Glomerular visceral epithelial cell (primary cell): ENCODE measurements around the gene SF3B1.
A peak's percentile ranks its signal among the peaks of the same experiment; 100 is the strongest.
"Not testable (repeated sequence)": the region's sequence is repeated elsewhere in the genome, so short reads cannot be mapped to it uniquely, and the experiment has no call there.

ENCODE experiments used
- DNase-seq: peaks from one replicate; pipeline ENCODE4 v3.0.0-alpha.2; 2016; ENCODE audit errors: extremely low spot score

SF3B1 gene

GRCh38 chr2:197378494-197379307 lies 56.1 kb downstream of the SF3B1 start:
- peak; percentile 58 for DNase-seq

- DNase-seq, result no peak
Measured at GRCh38 chr2:197378086-197378485, 56.7 kb downstream of the SF3B1 start.

GRCh38 chr2:197377670-197378069 lies 57.2 kb downstream of the SF3B1 start:
- DNase-seq, result no peak

GRCh38 chr2:197372592-197372991 lies 62.2 kb downstream of the SF3B1 start:
- DNase-seq, result no peak

GRCh38 chr2:197370664-197371063 lies 64.2 kb downstream of the SF3B1 start:
- DNase-seq, result not testable (repeated sequence)

GRCh38 chr2:197369933-197370320 lies 64.9 kb downstream of the SF3B1 start:
- peak; percentile 18 for DNase-seq

GRCh38 chr2:197369228-197369932 lies 65.4 kb downstream of the SF3B1 start:
- DNase-seq, result no peak

GRCh38 chr2:197368412-197368811 lies 66.4 kb downstream of the SF3B1 start:
- no peak for DNase-seq

GRCh38 chr2:197363998-197364397 lies 70.8 kb downstream of the SF3B1 start:
- no peak for DNase-seq

GRCh38 chr2:197360744-197361156 lies 74.1 kb downstream of the SF3B1 start:
- DNase-seq, result peak; percentile 18

- DNase-seq, result no peak
Measured at GRCh38 chr2:197359859-197360258, 75.0 kb downstream of the SF3B1 start.

GRCh38 chr2:197358931-197359330 lies 75.9 kb downstream of the SF3B1 start:
- no peak for DNase-seq

- DNase-seq, result no peak
Measured at GRCh38 chr2:197357986-197358385, 76.8 kb downstream of the SF3B1 start.

- DNase-seq, result no peak
Measured at GRCh38 chr2:197356136-197356535, 78.7 kb downstream of the SF3B1 start.

GRCh38 chr2:197354169-197354558 lies 80.7 kb downstream of the SF3B1 start:
- no peak for DNase-seq

GRCh38 chr2:197353393-197354168 lies 81.2 kb downstream of the SF3B1 start:
- DNase-seq, result no peak

GRCh38 chr2:197349699-197350098 lies 85.1 kb downstream of the SF3B1 start:
- DNase-seq, result no peak

GRCh38 chr2:197348721-197349360 lies 86.0 kb downstream of the SF3B1 start:
- DNase-seq, result no peak

GRCh38 chr2:197345846-197346370 lies 88.9 kb downstream of the SF3B1 start:
- no peak for DNase-seq

GRCh38 chr2:197343968-197344367 lies 90.9 kb downstream of the SF3B1 start:
- not testable (repeated sequence) for DNase-seq

- DNase-seq, result no peak
Measured at GRCh38 chr2:197340591-197340990, 94.2 kb downstream of the SF3B1 start.
